ES-I3 (cell line): ENCODE data around the gene SYNDIG1.

Source experiments
- H3K36me3 ChIP-seq: 2 replicates; pipeline ENCODE4 v1.6.1; 2013; ENCODE audit warnings: mild to moderate bottlenecking, low read length, control low read depth, moderate library complexity; ENCODE audit not compliant: insufficient read depth
- H3K4me1 ChIP-seq: 2 replicates; pipeline ENCODE4 v1.6.1; 2013; ENCODE audit warnings: mild to moderate bottlenecking, control low read depth, low read length; ENCODE audit not compliant: insufficient read depth
- H3K9ac ChIP-seq: 2 replicates; pipeline ENCODE4 v1.6.1; 2013; ENCODE audit warnings: low read depth, mild to moderate bottlenecking, low read length, moderate library complexity
- H3K9me3 ChIP-seq: 2 replicates; pipeline ENCODE4 v1.6.1; 2013; ENCODE audit warnings: mild to moderate bottlenecking, low read length, moderate library complexity; ENCODE audit not compliant: control insufficient read depth, insufficient read depth

SYNDIG1 gene

DNA sequence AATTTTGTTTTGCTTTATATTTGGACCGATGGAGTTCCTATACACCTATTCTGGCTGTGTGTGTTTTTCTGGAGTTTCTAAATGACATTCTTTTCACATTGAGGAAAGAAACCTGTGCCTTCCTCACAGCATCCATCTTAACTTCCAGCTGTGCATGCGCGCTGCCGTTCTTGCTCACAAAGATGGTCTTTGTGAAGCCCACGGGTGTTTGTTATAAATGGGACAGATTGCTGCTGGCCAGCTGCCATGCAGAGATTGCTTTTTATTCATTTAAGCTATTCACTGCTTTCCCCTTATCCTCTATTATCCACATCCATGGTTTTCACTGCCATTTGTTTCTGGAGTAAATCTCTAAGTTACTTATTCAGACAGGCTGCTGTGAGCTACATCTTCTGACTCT is 54.2 kb downstream of the SYNDIG1 start:
- Histone ChIP-seq H3K9ac (no peak overlapping the region), H3K4me1 (no peaks in the 10 kb centered on the region)

DNA sequence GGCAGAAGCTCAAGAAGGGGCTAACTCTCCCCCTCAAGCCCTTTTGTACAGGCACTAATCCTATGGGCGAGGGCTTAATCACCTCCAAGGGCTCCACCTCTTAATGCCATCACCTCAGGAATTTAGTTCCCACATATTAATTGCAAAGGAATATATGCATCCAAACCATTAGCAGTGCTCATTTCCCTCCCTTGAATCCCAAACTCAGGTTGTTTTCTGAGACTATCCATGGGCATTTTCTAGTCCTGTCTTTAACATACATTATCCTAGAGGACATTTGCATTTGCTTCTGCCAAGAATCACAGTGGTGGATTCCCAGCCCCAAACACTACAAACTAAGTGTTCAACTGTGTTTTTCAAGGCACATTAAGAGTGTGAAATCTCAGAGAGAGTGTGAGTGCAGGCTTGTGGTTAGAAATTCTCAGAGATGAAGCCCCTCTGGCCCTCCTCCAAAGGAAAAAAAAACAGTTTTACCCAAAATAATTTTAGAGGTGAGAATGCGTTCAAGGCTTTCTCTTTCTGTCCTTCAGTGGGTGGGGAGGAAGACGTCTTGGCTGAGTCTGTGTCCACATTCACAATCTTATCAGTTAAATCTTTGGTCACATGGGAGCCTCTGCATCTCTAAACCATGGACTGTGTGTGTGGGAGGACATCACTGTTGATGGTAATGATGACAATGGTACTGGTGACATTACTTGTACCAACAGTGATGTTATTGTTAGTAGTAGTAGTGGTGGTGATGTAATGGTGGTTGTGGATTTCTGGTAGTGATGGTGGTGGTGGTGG is 59.3 kb downstream of the SYNDIG1 start:
- H3K9me3 ChIP-seq = no peaks in the 10 kb centered on the region
- H3K4me1 ChIP-seq = no peaks in the 10 kb centered on the region
- H3K9ac ChIP-seq = no peak overlapping the region
- no peaks in the 10 kb centered on the region for H3K36me3 ChIP-seq

More for the DNA sequence above, 54.2 kb downstream of the SYNDIG1 start:
- H3K9me3 ChIP-seq = no peaks in the 10 kb centered on the region
- H3K36me3 ChIP-seq = no peaks in the 10 kb centered on the region

DNA sequence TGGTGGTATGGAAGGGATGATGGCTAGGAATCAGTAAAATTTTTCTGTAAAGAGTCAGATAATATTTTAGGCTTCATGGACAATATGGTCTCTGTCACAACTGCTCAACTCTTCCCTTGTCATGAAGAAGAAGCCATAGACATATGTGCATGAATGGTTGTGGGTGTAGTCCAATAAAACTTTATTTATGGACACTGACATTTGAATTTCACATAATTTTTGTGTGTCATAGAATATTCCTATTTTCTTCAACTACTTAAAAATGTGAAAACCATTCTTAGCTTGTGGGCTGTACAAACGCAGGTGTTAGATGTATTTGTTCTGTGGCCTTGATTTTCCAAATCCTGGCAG is 59.9 kb downstream of the SYNDIG1 start:
- no peaks in the 10 kb centered on the region for H3K4me1 ChIP-seq
- no peaks in the 10 kb centered on the region for H3K9me3 ChIP-seq
- no peak overlapping the region for H3K9ac ChIP-seq
- no peaks in the 10 kb centered on the region for H3K36me3 ChIP-seq

DNA sequence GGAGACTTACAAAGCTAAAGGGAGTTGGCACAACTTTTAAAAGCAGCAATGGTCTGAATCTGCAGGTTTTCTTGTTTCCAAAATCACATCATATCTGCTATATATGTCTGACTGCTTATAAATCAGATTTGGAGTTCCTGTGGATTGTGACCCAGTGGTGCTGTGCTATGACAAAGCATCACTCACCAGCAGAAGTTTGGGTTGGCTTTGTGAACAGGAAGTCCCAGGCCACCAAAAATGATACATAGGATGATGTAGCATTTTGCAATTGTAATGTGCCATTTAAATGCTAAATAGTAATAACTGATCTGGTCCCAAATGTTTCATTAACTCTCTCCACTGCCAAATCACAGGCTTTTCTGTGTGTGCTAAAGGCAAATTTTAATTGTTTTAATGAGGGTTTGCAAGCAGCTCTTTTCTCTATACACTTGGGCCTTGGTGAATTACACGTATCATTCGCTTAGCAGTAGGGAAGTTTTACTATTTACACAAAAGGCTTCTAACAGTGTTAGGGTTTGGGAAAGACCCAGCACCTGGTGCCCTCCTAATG is 60.8 kb downstream of the SYNDIG1 start:
- Histone ChIP-seq H3K9ac (no peak overlapping the region), H3K9me3 (no peaks in the 10 kb centered on the region), H3K4me1 (no peaks in the 10 kb centered on the region), H3K36me3 (no peaks in the 10 kb centered on the region)

DNA sequence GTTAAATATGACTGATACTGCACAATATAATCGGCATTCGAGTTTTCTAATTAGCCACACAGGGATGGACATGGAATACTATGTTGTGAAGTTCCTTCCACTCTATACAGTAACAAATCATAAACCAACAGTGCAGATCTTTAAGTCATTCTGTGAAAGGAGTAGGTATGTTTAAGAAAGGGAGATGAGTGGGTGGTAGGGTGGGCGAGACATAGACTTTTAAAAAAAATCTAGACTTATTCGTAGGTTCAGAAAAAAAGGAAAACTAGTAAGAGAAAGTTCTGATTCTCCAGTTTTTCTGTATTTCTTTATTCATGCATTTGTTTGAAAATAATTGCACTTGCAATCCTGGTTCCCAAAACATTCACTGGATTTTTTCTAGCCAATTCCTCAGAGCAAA is 61.8 kb downstream of the SYNDIG1 start:
- Histone ChIP-seq H3K36me3 (no peaks in the 10 kb centered on the region), H3K4me1 (no peaks in the 10 kb centered on the region), H3K9me3 (no peaks in the 10 kb centered on the region), H3K9ac (no peak overlapping the region)

DNA sequence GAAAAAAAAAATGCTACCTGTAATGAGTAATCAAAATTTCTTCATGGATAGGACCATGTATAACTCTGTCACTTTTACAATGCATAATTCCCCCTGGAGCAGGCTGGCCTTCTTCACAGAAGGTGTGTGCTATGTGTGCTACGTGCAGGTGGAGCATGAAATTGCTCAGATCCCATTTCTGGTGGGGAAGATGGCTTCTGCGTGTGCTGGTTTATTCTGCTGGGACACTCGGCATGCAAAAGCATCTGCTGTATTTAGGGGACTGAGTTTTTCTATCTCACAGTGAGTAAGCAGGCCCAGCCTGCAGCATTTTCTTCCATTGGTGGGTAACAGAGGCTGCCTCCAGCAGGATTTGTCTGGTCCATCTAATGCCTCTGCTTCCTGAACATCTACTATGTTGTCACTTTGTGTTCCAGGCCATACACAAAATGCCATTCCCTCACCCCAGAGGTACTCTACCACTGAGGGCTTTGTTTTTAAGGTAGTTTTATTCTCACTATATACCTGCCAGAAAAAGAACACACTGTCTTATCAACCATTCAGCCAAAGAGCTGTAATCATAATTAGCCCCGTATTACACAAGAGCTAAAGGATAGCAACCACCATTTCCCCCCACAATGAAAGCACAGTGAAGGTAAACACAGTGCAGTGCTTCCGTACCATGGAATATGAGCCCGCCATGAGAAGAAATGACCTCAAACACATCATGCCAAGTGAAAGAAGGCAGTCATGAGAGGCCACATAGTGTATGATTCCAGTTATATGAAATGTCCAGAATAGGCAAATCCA is 62.4 kb downstream of the SYNDIG1 start:
- Histone ChIP-seq H3K36me3 (no peaks in the 10 kb centered on the region), H3K9ac (no peak overlapping the region), H3K9me3 (no peaks in the 10 kb centered on the region)

DNA sequence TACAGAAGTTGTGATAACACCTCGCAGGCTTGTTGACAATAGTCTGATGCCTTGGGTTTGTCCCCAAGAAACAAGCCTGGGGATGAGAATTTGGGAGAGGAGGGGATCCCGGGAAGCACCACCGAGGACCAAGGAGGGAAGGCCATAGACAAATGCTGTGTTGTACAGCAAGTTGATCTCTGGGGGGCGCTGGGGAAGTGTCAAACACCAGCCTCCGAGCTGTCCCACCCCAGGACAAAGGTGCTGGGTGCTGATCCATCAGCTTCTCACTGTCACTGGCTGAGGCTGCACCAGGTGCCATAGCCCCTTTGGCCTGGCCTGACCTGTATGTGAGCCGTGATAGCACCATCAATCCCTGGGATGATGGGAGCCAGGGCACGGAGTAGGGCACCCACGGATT is 64.0 kb downstream of the SYNDIG1 start:
- Histone ChIP-seq H3K9me3 (no peaks in the 10 kb centered on the region), H3K4me1 (no peaks in the 10 kb centered on the region), H3K9ac (no peak overlapping the region), H3K36me3 (no peaks in the 10 kb centered on the region)

More for the DNA sequence above, 62.4 kb downstream of the SYNDIG1 start:
- no peaks in the 10 kb centered on the region for H3K4me1 ChIP-seq

DNA sequence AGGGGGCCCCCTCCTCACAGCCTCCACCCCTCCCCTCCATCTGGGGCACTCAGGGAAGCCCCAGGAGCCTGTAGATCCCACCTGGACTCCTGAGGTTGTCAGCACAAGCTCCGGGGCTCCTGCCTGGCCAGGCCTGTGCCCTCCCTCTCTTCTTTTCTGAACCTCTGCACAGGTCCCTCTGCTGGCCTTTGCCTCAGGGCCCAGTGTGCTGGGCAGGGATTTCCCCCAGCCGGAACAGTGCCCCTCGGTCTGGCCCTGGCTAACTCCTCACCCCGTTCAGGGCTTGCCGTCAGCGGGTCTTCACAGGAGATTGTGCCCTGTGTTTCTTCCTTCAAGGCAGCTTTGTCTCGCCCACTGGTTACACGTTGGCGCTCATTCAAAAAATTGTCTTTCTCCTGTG is 64.9 kb downstream of the SYNDIG1 start:
- Histone ChIP-seq H3K9ac (no peak overlapping the region), H3K4me1 (no peaks in the 10 kb centered on the region), H3K36me3 (no peaks in the 10 kb centered on the region), H3K9me3 (no peaks in the 10 kb centered on the region)

DNA sequence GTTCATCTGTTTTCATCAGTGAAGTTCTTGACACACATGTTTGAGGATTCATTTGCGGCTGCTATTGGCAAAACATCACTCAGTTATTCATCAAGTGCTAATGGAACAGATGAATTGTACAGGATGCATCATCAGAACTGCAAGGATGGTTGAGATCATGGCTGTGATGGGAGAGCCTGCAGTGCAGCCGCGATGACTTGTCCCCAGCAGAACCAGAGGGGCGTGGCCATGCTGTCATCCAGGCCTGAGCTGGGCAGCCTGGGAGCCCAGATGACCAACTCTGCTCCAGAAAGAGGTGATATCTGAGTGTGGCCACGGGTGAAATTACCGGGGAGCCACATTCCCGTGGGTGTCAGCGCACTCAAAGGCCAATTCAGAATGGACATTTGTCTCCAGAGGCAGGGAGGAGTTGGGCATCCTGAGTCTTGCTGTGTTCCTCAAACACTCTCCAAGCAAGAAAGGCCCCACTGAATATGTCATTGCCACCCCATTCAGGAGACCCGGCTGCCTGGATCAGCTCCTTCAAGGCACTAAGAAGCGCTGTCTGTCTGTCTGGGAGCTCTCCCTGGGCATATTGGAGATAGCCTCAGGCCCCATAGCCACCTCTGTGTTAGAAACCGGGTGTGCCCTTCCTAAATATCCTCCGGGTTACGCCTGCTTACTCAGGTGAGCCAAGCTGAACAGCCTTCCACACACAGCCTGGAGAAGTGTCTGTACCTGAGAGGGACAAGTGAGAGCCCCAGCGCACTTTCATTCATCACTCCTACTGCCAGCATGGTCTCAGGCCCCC is 66.7 kb downstream of the SYNDIG1 start:
- Histone ChIP-seq H3K36me3 (no peaks in the 10 kb centered on the region), H3K4me1 (no peaks in the 10 kb centered on the region), H3K9ac (no peak overlapping the region), H3K9me3 (no peaks in the 10 kb centered on the region)

DNA sequence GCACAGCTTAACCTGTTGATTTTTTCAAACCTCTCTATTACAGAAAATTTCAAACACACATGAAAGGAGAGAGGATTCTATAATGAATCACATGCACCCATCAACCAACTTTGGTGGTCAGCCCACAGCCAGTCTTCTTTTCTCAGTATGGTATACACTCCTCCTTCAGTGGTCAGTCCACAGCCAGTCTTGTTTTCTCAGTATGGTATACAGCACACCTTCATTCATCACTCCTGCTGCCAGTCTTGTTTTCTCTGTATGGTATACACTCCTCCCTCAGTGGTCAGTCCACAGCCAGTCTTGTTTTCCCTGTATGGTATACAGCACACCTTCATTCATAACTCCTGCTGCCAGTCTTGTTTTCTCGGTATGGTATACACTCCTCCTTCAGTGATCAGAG is 67.8 kb downstream of the SYNDIG1 start:
- no peaks in the 10 kb centered on the region for H3K9me3 ChIP-seq
- H3K4me1 ChIP-seq = no peaks in the 10 kb centered on the region
- no peaks in the 10 kb centered on the region for H3K36me3 ChIP-seq
- H3K9ac ChIP-seq = no peak overlapping the region

DNA sequence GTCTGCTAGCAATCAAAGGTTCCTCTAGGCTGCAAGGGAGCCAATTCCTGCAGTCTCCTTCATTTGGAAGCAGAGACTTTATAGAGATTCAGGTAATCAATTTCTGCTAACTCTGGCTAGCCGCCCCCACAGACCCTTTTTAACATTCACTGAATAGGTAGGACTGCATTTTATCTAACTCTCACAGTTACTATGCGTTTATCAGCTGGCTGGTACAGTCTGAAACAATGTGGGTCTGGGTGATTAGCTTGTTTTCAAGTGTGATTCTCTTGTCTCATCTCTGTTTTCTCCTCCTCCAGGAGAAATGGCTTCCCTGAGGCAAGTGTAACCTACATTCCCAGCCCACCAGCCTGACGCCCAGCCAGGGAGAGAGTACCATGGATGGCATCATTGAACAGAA is 73.3 kb downstream of the SYNDIG1 start:
- no peaks in the 10 kb centered on the region for H3K36me3 ChIP-seq
- H3K4me1 ChIP-seq = no peaks in the 10 kb centered on the region
- H3K9me3 ChIP-seq = no peaks in the 10 kb centered on the region
- H3K9ac ChIP-seq = no peak overlapping the region

DNA sequence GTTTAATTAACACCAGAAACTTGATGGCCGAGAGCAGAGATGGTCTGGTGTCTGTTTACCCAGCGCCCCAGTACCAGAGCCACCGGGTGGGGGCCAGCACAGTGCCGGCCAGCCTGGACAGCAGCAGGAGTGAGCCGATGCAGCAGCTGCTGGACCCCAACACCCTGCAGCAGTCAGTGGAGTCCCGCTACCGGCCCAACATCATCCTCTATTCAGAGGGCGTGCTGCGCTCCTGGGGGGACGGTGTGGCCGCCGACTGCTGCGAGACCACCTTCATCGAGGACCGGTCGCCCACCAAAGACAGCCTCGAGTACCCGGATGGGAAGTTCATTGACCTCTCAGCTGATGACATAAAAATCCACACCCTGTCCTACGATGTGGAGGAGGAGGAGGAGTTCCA is 73.7 kb downstream of the SYNDIG1 start:
- H3K36me3 ChIP-seq = no peaks in the 10 kb centered on the region
- H3K9ac ChIP-seq = no peak overlapping the region
- H3K4me1 ChIP-seq = no peaks in the 10 kb centered on the region
- no peaks in the 10 kb centered on the region for H3K9me3 ChIP-seq

DNA sequence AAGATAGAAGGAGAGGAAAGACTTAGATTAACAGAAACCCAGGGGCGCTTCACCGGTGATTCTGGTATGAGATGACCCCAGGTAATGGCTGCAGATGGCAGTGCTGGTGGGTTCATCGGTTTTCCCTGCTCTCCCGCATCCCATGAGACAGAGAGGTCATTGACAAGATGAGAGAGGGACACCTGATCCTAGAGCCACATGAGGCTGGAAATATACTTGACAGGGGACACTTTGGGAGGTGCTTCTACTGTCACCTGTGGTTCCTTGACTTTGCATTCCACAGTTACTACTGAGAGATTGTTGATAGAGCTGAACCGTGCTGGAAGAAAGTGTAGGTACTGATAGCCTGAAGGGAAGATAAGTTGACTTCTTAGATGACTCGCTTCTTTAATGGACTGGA is 74.3 kb downstream of the SYNDIG1 start:
- Histone ChIP-seq H3K9me3 (no peaks in the 10 kb centered on the region), H3K9ac (no peak overlapping the region), H3K36me3 (no peaks in the 10 kb centered on the region), H3K4me1 (no peaks in the 10 kb centered on the region)

DNA sequence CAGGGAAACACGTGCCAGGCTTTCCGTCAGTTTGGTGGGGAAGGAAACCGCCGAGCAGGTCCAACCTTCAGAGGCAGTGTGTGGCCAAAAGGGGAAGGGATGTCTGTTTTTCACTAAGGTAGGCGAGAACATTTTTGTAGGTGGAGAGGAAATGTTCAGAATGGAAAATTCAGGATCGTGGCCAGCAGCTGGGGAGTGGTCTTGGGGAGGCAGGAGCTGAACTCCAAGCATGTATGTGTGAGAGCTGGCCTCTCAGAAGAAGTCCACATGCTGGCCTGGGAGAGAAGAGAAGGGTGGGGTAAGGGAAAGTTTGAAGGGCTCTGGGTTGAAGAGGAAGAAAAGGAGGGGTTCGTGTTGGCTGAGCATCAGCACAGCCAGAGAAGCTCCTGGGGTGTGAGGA is 74.9 kb downstream of the SYNDIG1 start:
- Histone ChIP-seq H3K9me3 (no peaks in the 10 kb centered on the region), H3K9ac (no peak overlapping the region), H3K4me1 (no peaks in the 10 kb centered on the region), H3K36me3 (no peaks in the 10 kb centered on the region)
